HG03097 (cell line): Measurements from ENCODE around the gene CCDC152.
A peak's percentile ranks its signal among the peaks of the same experiment; 100 is the strongest.
"Not testable (repeated sequence)": the region's sequence is repeated elsewhere in the genome, so short reads cannot be mapped to it uniquely, and the experiment has no call there.

Experiments
- ATAC-seq: cut with Tn5 transposase; IDR thresholded peaks from one replicate; pipeline ENCODE4 v1.9.1; 2021; ENCODE audit not compliant: unreplicated experiment, low FRiP score

Gene CCDC152

GRCh38 chr5:42756606-42757601 is at the start of gene CCDC152:
CCDC152 (plus strand) TSS chr5:42756818; CDS start chr5:42759122, 2,304 bp downstream.
- peak; percentile 72 for ATAC-seq

GRCh38 chr5:42715785-42716184 is 40.8 kb upstream of the CCDC152 start:
- no peak for ATAC-seq

GRCh38 chr5:42718591-42718990 is 38.0 kb upstream of the CCDC152 start:
- ATAC-seq = peak; percentile 99

GRCh38 chr5:42719034-42719433 is 37.6 kb upstream of the CCDC152 start:
- ATAC-seq = peak; percentile 2

- ATAC-seq = no peak
Observed at GRCh38 chr5:42720251-42720650, 36.4 kb upstream of the CCDC152 start.

- no peak for ATAC-seq
Observed at GRCh38 chr5:42721484-42721883, 35.1 kb upstream of the CCDC152 start.

GRCh38 chr5:42734531-42735058 is 22.0 kb upstream of the CCDC152 start:
- ATAC-seq = not testable (repeated sequence)

- ATAC-seq = no peak
Observed at GRCh38 chr5:42740920-42741319, 15.7 kb upstream of the CCDC152 start.

GRCh38 chr5:42745426-42745825 is 11.2 kb upstream of the CCDC152 start:
- no peak for ATAC-seq

- no peak for ATAC-seq
Observed at GRCh38 chr5:42745856-42746255, 10.8 kb upstream of the CCDC152 start.

- ATAC-seq = no peak
Observed at GRCh38 chr5:42749020-42749419, 7.6 kb upstream of the CCDC152 start.

GRCh38 chr5:42750507-42750906 is 6.1 kb upstream of the CCDC152 start:
- ATAC-seq = no peak

- no peak for ATAC-seq
Observed at GRCh38 chr5:42751044-42751443, 5.6 kb upstream of the CCDC152 start.

- no peak for ATAC-seq
Observed at GRCh38 chr5:42753099-42753498, 3.5 kb upstream of the CCDC152 start.

GRCh38 chr5:42759456-42759855 is 2.8 kb downstream of the CCDC152 start:
- no peak for ATAC-seq

- ATAC-seq = no peak
Observed at GRCh38 chr5:42760426-42760825, 3.8 kb downstream of the CCDC152 start.

- ATAC-seq = no peak
Observed at GRCh38 chr5:42761791-42762190, 5.2 kb downstream of the CCDC152 start.

GRCh38 chr5:42767491-42768105 is 11.0 kb downstream of the CCDC152 start:
- ATAC-seq = no peak

GRCh38 chr5:42768106-42768504 is 11.5 kb downstream of the CCDC152 start:
- no peak for ATAC-seq

GRCh38 chr5:42770003-42770402 is 13.4 kb downstream of the CCDC152 start:
- no peak for ATAC-seq

- no peak for ATAC-seq
Observed at GRCh38 chr5:42772265-42772993, 15.8 kb downstream of the CCDC152 start.
